ENCODE data around the gene EPHB1.
"Not testable (repeated sequence)": the region's sequence is repeated elsewhere in the genome, so short reads cannot be mapped to it uniquely, and the experiment has no call there.

Gene EPHB1

DNA sequence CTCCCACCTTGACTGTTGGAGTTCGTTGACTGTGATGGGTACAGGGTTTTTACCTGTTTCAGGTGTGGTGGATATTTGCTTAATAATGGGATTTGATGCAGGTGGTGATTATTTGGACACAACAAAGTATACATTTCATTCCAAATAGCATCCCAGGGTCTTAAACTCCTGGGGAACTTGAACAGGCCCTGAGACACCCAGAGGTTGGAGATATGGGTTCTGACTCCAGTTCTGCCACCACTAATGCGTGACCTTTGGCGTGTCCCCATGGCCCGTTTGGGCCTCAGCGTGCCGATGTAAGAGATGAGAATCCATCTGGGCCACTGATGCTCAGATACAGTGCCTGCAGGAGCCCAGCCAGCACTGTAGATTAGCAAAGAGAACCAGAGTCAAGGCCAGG lies 264.5 kb downstream of the EPHB1 start:
- no peak for DNase-seq

- DNase-seq: not testable (repeated sequence)
Measured at GRCh38 chr3:135066844-135067727, 272.0 kb downstream of the EPHB1 start.

GRCh38 chr3:135068011-135068410 lies 273.0 kb downstream of the EPHB1 start:
- DNase-seq: no peak

- DNase-seq: no peak
Measured at GRCh38 chr3:135069406-135069805, 274.3 kb downstream of the EPHB1 start.

- DNase-seq: no peak
Measured at GRCh38 chr3:135071483-135071882, 276.4 kb downstream of the EPHB1 start.

DNA sequence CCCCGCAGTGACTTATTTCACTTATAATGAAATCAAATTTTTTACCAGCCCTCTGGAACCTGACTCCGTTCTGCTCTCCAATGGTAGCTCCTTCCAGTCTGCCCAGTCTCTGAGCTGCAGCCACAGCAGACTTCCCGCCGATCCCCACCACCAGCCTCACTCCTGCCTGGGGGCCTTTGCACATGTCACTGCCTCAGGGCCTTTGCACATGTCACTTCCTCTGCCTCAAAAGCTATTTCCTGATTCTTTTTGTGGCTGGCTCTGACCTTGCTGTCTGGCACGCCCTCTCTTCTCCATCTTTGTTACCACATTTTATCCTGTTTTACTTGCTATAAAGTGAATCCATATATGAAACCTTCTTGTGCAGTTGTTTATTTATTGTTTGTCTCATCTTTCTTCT lies 277.4 kb downstream of the EPHB1 start:
- DNase-seq: no peak

DNA sequence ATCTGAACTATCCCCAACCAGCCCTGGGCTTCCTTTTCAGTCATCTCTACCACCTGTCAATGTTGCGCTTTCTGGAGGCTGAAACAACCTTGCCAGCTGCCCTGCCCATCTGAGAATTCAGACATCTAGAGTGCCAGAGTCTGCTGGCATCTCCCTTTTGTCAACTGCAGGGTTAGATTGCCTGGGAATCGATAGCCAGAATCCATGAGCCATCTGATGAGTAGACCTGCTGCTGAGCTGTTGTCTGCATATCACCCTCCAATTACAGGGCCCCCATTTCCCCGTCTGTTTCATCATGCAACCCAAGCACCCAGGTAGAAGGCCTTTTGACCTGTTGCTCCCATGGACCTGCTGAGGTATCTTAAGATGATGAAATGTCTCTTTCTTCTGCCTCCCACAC lies 280.1 kb downstream of the EPHB1 start:
- DNase-seq: no peak

- no peak for DNase-seq
Measured at GRCh38 chr3:135076341-135076740, 281.3 kb downstream of the EPHB1 start.

DNA sequence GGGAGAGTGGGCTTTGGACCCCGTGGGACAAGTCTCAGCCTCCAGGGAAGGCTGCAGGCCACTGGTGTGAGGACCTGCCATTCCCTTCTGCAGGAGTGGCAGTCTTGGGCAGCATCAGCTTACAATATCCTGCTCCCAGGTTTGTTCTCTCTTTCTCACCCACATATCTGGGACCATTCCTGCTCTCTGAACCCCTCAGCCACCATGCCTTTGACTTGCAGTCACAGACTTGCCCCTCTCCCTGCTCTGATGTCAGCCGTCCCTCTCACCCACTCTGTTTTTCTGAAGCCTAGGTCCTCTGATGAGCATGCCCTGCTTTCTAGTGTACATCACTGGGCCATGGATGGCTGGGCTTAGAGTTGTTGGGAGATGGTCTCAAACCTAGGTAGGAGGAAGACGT lies 282.1 kb downstream of the EPHB1 start:
- no peak for DNase-seq

GRCh38 chr3:135078283-135078682 lies 283.2 kb downstream of the EPHB1 start:
- no peak for DNase-seq

DNA sequence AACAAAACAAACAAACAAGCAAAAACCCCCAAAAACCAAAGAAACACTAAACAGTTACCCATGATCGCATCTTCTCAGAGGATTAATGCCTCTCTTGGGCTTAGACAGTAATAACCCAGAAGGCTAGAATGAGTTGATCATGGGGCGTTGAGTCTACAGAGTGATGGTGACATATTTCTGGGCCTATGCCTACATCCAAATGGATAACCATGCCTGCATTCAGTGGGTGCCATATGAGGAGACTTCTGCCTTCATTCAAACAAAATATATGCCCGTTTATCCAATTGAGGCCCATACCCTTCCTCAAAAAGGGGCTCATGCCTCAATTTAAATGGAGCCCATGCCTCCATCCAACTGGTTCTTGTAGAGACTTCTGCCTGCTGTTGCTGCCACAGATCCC lies 284.0 kb downstream of the EPHB1 start:
- DNase-seq: no peak

GRCh38 chr3:135081451-135081850 lies 286.4 kb downstream of the EPHB1 start:
- DNase-seq: no peak

GRCh38 chr3:135081856-135082434 lies 286.9 kb downstream of the EPHB1 start:
- DNase-seq: no peak

DNA sequence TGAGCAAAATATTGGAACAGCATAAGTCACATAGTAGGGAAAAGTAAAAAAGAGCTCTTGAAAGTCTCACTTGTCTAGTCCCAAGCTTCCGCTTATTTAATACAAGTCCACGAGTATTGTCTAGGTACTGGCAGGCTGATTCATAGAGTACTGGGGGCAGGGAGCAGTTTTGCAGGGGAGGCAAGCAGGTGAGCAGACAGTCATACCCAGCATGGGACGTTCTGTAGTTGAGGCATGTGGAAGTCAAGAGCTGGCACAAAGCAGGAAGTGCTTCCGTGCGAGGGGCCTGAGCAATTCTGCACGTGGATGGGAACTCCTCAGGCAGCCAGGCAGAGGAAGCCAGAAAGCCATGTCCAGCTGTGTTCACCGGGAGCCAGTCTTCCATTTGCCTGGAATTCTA lies 287.6 kb downstream of the EPHB1 start:
- no peak for DNase-seq

- DNase-seq: no peak
Measured at GRCh38 chr3:135083179-135083578, 288.1 kb downstream of the EPHB1 start.

GRCh38 chr3:135083756-135084155 lies 288.7 kb downstream of the EPHB1 start:
- DNase-seq: no peak

DNA sequence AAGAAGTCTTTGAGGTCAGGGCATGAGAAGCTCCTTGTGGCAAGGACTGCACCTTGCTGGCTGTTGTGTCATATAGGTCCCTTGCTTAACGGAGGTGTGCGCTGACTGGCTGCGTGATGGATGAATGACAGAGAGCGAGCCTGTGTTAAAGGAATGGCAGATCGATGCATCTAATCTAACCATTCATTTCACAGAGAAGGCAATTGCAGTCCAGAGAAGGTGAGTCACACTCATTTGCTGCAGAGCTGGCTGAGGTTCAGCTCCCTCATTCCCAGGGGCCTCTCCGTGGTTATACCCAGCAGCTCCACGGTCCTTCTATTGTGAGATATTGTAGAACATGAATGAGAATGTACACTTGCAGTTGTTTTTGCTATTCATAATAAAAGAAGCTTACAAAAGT lies 289.3 kb downstream of the EPHB1 start:
- no peak for DNase-seq

- no peak for DNase-seq
Measured at GRCh38 chr3:135084976-135085375, 289.9 kb downstream of the EPHB1 start.

- no peak for DNase-seq
Measured at GRCh38 chr3:135085652-135086436, 290.8 kb downstream of the EPHB1 start.

- DNase-seq: no peak
Measured at GRCh38 chr3:135087782-135088181, 292.7 kb downstream of the EPHB1 start.

DNA sequence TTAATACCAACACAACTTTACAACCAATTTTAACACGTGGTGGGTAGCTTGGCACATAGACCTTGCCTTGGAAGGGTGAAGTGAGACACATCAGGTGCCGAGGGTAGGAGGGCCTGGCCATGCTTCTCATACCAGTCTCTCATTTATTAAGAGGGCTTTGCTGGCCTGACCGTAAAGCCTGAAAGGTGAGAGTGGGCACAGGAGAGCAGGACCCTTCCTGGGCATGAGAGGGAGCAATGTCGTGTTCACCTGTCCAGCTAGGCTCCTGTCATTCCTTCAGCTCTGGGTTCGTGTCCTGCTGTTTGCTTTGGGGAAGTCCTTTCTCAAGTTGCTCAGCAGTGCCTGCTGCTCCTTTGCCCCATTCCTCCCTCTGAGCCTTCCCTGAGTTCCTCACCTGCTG lies 294.4 kb downstream of the EPHB1 start:
- DNase-seq: no peak

GRCh38 chr3:135090020-135090717 lies 295.1 kb downstream of the EPHB1 start:
- no peak for DNase-seq

DNA sequence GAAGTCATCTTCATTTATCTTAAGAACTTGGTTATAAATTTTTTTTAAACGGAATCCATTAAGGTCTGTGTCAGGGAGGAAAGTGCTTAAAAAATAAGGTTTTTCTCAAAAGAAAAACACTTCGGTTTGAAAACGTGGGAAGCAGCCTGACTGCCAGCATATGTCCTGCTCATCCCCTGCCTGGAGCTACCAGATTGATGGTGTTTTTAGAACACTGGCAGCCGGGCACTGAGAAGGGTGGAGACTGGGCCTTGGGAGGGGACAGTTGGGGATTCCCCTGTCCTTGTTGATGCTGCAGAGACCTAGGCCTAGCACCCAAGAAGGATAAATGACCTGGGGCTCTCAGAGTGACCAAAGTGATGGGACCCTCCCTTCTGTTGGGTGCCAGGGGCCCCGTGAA lies 296.9 kb downstream of the EPHB1 start:
- no peak for DNase-seq

All from activated effector memory CD4-positive, alpha-beta T cell treated with Interleukin-2 at 50 U/mL for 16 hours (primary cell).